Posterior vena cava (tissue), 2 donors: ENCODE data around the gene MAPRE2. TPM values are rescaled to one million over a fixed set of nuclear protein-coding genes. Genes with fewer than 3 reads are reported as not detected.

Experiments used
- DNase-seq: peaks from one replicate; pipeline ENCODE4 v3.0.0-alpha.2; 2020; ENCODE audit warnings: low spot score
- intact Hi-C, 2 donors: fragments of 100-400 bp; cut with DNase I; formaldehyde crosslinking; loops; one replicate each; pipeline versions ENCODE4 v1.14.1 to v1.14.2; 2022 to 2023
- total RNA-seq, 2 donors: library from RNA; stranded (reverse); fragmentation: NEBNext Ultra II Directional; extraction: Animal tissue kit (Norgen Biotek cat#: 25700); gene quantifications; one replicate each; pipeline ENCODE4 v1.2.1, GENCODE V29; 2021
- donor health status: DM: yes; HTN: yes; CAD: no.
- donor health status: DM: yes; HTN: yes; CAD: no.

Gene MAPRE2
- total RNA-seq, 2 donors from 2014 or later = 38.7 to 52.8 TPM

GRCh38 chr18:35055105-35055504, 13.9 kb downstream of the MAPRE2 start:
- DNase-seq = no peak
- intact Hi-C loops = no loop called here

- intact Hi-C loops = no loop called here
- no peak for DNase-seq
These were observed 14.5 kb downstream of the MAPRE2 start for GRCh38 chr18:35055726-35056125.

DNA sequence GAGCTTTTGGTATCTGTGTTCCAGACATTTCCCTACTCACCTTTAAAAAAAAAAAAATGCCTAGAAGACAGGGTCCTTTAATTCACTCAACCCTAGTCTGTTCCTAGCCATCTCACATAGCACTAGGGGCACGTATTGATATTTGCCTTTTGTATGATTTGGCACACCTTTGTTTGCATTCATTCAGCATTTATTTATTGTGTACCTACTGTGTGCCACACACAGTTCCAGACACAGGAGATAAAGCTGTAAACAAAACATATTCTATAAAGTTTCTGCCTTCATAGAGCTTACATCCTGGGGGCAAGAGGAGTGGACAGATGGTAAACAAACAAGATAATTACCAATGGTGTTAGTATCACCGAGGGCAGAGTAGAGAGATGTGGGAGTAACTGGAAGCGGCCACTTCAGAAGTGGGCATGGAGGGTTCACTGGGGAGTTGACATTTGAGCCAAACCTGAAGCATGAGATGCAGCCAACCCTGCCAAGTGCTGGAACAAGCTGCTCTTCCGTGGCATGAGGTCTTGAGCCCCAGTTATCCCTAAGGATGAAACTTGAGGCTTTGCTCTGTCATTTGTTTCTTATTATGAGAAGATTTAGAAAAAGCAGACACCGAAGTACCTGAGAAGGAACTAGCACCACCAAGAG, 18.2 kb downstream of the MAPRE2 start:
- no peak for DNase-seq
- intact Hi-C loops = no loop called here

DNA sequence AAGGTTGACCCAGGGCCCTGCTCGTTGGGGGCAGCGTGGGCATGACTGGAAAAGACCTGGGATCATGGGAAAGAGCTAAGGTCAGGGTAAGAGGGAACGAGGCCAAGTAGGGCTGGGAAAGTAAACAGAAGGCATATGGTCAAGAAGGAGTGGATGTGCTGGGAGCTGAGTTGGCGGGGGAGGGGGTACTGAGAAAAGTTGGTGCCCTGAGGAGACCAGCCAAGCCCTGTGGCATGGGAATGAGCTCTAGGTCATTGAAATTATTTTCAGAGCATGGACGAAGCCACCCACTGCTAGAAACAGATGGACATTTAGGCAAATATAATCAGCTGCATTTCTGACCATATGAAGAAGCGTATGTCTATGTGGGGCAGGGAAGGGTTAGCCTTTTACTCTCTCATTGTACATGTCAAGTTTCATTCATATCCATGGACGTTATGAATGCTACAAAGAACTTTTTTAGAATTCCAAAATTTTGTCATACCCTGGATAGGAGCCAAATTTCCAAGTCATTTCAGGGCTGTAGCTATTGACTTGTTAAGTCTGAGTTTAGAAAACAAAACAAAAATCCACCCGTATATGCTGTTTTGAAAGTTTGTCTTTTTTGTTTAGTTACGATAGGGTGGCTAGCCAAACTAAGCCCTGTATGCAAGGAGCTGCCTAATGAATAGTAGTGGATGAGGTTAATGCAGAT, 19.1 kb downstream of the MAPRE2 start:
- intact Hi-C loops = no loop called here
- no peak for DNase-seq

DNA sequence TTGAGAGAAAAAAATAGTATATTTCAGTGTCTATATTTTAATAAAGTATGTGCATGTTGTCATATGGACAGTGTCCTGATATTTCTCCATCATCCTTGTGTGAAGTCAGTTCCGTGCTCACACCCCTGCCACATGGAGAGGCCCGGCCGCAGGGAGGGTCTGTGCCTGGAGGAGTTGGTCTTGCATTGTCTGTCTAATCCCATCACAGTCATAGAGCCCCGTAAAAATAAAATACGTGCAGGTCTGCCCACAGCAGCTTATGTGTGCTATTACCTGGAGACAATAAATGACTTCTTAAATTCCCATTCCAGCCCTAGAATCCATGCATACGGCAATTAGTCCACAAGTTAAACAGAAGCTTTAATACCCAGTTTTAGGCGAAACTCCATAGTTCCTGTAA, 20.1 kb downstream of the MAPRE2 start:
- DNase-seq = no peak
- intact Hi-C loops = no loop called here

DNA sequence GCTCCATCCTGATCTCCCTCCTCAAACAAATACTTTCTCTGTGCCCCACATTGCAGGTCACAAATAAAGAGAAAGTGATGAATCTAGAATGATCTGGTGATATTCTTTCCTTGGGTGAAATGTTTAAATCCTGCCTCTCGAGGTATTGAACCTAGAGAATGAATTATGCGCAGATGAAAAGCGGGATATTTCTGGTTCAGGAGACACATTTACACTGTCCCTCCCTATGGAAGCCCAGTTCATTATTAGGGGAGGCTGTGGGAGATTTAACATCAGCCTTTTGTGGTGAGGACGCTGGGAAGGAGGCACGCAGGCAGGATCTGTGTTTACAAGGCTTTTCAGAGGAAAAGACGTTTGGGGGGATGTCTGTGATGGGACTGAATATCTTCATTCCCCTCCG, 20.6 kb downstream of the MAPRE2 start:
- intact Hi-C loops = no loop called here
- DNase-seq = no peak

DNA sequence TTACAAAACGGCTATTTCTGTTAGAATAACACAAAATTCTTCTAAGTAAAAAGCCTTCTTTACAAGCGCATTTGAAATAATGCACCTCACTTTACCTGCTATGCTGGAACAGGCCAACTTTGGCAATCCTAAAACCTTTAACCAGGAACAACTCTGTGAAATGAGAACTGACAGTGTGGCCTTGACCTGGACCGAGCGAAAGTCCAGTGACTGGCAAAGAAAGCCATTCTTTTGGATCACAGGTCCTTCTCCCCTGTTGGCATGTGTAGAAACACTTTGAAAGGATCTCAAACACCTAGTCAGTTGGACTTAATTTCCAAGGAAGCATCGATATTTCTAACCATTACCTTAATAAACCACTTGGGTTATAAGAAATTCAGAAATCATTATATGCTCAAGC, 21.2 kb downstream of the MAPRE2 start:
- no peak for DNase-seq
- intact Hi-C loops = no loop called here

DNA sequence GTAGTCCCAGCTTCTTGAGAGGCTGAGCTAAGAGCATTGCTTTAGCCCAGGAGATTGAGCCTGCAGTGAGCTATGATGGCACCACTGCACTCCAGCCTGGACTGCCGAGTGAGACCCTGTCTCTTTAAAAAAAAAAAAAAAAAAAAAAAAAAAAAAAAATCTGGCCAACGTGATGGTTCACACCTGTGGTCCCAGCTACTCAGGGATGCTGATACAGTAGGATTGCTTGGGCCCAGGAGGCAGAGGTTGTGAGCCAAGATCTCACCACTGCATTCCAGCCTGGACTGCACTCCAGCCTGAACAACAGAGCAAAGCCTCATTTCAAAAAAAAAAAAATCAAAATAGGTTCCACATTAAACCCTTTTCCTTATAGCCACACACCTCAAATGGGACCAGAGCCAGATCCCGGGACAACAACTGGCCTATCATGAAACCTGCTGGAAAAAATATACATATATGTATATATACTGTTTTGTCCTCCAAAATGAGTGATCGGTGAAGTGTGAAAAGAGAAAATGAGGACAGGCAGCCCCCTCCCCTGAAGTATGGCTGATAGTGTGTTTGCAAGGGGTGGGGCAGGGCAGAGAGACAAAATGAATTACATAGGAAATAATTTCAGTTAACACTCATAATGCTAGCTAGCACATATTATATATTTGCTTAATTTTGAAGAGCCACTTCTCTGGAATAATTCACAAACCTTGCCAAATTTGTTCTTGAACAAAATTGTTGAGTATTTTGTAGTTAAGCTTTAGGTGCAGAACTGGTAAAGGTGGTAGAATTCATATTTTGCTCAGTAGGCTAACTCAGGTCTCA, 22.9 kb downstream of the MAPRE2 start:
- intact Hi-C loops = no loop called here
- no peak for DNase-seq

GRCh38 chr18:35067454-35067853, 26.2 kb downstream of the MAPRE2 start:
- DNase-seq = no peak
- intact Hi-C loops = no loop called here

DNA sequence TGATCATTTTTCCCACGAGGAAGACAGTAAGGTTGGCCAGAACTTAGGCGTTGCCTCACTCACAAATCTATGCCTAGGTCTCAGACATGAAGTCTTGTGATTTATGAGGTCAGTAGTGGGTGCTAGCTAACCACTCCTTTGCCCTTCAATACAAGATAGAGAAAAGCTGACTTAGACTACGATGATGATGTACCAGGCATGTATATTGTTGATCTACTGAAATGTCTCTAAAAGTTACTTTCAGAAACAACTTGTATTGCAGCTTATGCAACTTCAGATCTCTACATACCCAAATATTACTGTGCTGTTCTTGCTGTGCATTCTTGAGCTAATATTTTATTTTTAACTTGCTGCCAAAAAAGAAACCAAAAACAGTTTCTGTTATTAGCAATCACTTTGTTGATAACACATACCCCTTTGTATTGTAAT, 30.6 kb downstream of the MAPRE2 start:
- intact Hi-C loops = no loop called here
- DNase-seq = no peak

DNA sequence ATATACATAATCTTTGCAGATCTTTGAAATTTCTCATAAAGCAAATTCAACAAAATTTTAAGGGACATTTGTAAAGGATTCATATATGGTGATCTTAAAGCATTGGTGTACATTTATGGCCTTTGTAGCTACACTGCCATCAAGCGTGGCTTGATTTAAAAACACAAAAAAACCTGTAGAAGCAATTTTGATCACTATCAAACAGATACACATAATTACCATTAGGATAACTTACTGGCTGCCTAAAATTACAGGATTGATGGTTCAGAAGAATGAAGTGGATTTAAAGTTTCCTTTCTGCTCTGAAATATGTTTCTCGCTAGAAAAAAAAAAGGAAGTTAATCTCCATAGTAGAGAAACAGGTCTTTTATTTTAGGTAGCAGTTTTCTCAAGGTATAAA, 31.4 kb downstream of the MAPRE2 start:
- intact Hi-C loops = no loop called here

GRCh38 chr18:35073186-35074105, 32.2 kb downstream of the MAPRE2 start:
- intact Hi-C loops = no loop called here
- no peak for DNase-seq

More for the DNA sequence above, 31.4 kb downstream of the MAPRE2 start:
- no peak for DNase-seq

DNA sequence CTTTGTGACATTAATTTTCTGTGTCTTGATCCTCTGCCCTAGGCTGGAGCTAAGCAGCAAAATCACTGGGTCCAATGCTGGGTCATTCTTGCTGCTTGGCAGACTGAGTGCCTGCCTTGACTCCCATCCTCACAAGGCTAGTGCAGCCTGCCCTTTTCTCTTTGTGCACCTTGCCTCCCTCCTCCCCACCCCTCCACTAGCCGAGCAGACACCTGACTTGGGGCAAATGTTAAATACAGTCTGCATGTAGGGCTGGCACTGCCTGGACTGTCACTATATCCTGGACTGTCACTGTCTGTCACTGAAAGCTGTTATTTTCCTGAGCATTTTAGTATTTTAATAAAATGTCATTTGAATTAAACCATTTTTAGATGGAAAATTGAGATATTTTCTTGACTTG, 33.4 kb downstream of the MAPRE2 start:
- intact Hi-C loops = no loop called here
- no peak for DNase-seq

- no peak for DNase-seq
- intact Hi-C loops = loop anchor here in 1 of 2 donors (5.0 kb wide), 1 partner anchor 363 kb away; the partner anchor contains the start of gene DTNA
These were observed 33.9 kb downstream of the MAPRE2 start for GRCh38 chr18:35075132-35075531.

GRCh38 chr18:35076135-35076924, 35.1 kb downstream of the MAPRE2 start:
- no peak for DNase-seq
- intact Hi-C loops = loop anchor here in 1 of 2 donors (5.0 kb wide), 1 partner anchor 364 kb away; the partner anchor contains the start of gene DTNA

- DNase-seq = no peak
- intact Hi-C loops = loop anchor here in 1 of 2 donors (5.0 kb wide), 1 partner anchor 366 kb away; the partner anchor contains the start of gene DTNA
These were observed 36.7 kb downstream of the MAPRE2 start for GRCh38 chr18:35077937-35078336.

- intact Hi-C loops = no loop called here
- DNase-seq = no peak
These were observed 38.8 kb downstream of the MAPRE2 start for GRCh38 chr18:35080058-35080457.

DNA sequence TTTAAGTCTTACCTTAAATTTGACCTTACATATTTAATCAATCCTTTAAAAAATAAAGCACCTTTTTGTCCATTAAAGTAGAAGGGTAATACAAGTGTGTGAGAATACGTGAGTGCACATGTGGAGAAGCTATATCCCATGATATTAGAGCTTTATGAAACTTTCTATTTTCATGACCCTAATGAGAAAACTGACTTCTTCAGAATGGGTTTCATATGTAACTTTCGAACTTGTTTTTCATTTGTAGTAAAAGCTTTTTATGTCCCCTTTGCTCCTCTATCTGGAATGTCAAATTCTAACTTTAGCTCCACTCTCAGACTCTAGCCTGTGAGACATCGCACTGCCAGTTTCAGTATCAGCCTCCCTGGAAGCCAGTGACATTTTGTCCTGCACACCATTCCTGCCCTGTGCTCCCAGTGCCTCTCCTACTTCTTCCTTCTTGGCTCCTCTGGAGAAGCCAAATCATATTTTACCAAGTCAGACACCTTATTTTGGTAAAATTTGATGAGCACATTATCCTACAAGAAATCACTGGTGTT, 42.0 kb downstream of the MAPRE2 start:
- no peak for DNase-seq
- intact Hi-C loops = no loop called here
